Stimulated activated naive CD4-positive, alpha-beta T cell treated with Interleukin-2 at 50 U/mL for 16 hours (primary cell): ENCODE measurements around the gene C11orf65.

ENCODE experiments used
- DNase-seq: peaks from one replicate; lab custom pipeline; 2025; lab: John Stamatoyannopoulos, UW

Gene C11orf65

DNA sequence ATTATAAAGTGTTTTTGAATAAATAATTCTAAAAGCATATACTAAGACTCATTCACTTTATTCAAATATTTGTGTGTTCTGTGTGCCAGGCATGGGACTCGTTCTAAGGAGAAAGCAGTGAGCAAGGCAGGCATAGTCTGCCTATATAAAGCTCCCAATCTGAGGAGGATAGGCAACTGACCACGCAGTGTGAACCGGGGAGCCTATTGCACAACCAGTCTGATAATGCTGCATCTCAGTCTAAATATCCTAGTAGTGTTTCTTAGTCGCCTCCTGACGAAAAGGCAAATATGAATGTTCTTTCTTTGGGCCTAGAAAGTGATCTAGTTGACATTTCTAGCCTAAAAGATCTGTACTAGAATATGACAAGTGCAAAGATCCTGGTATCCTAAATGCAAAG is 98.3 kb downstream of the C11orf65 start:
- no peak for DNase-seq

- DNase-seq: no peak
Observed at GRCh38 chr11:108368134-108368533, 99.2 kb downstream of the C11orf65 start.

DNA sequence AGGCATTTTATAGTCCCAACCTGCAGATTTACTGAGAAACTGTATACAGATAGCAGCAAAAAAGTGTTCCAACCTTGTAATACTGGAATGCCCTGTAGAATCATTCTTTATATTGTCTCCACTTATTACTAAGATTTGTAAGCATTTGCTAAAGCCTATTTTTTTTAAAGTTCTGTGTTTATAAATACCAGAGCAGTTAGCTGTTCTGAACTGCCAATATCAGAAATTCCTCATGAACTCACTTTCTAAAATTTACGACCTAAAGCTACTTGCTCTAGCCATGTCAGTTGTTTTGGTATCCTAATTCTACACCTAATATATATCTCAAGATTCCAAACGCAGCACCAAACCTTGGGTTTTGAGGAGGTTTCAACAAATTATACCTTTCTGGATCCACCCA is 103.2 kb downstream of the C11orf65 start:
- no peak for DNase-seq

DNA sequence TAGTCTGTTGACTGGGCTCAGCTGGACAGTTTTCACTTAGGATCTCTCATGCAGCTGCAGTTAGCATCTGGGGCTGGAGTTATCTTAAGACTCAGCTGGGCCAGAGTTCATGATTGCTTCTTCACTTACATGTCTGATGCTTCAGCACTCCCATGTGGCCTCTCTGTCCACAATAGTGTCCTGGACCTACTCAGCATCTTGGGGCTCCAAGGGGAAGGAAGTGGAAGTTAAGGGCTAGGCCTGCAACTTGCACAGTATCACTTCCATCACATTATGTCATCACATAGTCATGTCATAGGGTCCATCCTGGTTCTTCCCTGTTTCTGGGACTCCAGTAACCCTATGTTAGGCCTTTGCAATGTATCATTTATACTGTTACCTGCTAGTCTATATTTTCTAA is 115.9 kb downstream of the C11orf65 start:
- DNase-seq: no peak

DNA sequence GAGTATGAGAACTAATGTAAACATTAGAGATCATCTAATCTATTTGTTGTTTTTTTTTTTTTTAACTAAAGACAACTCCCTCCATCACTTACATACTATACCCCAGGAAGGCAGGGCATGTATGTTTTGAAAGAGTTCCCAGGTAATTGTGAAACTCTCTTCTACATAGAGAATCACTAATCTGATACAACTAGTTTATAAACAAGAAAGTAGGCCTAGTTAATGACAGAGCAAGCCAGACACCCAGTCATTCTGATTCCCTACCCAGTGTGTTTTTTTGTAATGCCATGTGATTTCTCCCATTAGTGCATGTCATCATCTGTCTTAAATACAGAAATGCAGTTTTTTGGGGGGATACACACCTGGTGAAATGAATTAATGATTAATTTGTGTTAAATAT is 120.9 kb downstream of the C11orf65 start:
- DNase-seq: no peak

- no peak for DNase-seq
Observed at GRCh38 chr11:108345767-108346166, 121.6 kb downstream of the C11orf65 start.

- no peak for DNase-seq
Observed at GRCh38 chr11:108343714-108344113, 123.6 kb downstream of the C11orf65 start.

GRCh38 chr11:108341654-108342053 is 125.7 kb downstream of the C11orf65 start:
- no peak for DNase-seq

- DNase-seq: no peak
Observed at GRCh38 chr11:108340973-108341372, 126.4 kb downstream of the C11orf65 start.

DNA sequence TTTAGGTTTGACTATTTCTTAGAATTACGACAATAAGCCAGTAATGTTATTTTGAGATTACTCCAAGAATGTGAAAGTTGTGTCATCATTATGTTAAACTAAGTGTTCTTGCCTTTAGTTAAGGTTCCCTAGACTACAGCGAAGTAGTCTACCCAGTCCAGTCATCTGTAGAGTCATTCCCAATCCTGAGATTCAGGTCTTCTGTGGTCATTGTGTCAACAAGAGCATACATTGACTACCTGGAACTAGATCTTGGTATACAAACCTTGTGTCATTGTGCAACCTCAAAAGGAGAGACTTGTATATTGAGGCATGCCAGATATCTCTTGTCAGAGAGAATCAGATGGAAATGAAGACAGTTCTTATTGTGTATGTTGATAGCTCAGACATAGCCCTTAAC is 128.6 kb downstream of the C11orf65 start:
- DNase-seq: no peak

GRCh38 chr11:108333403-108333899 is 133.9 kb downstream of the C11orf65 start:
- DNase-seq: no peak
